GM19239 (cell line): Measurements from ENCODE around the gene INTS14.
A peak's percentile ranks its signal among the peaks of the same experiment; 100 is the strongest.

Source experiments
- DNase-seq: peaks from one replicate; pipeline ENCODE4 v3.0.0; 2011; ENCODE audit warnings: low spot score; ENCODE audit not compliant: insufficient read length
- FAIRE-seq: peaks from 2 replicates; lab custom pipeline; 2011; peaks lifted over from hg19 to GRCh38; lab: Jason Lieb, UNC

Gene INTS14

GRCh38 chr15:65610871-65611718 is at the start of gene INTS14:
Gene INTS14, minus strand, starts transcription at chr15:65611131. Its CDS starts 3,751 bp downstream, at chr15:65607380.
- FAIRE-seq: peak; percentile 93
- DNase-seq: peak; percentile 91

- FAIRE-seq (peak; percentile 57), DNase-seq (no peak)
These were observed 48.6 kb upstream of the INTS14 start for GRCh38 chr15:65659502-65660052.

GRCh38 chr15:65655457-65655856 is 44.5 kb upstream of the INTS14 start:
- FAIRE-seq (no peak), DNase-seq (no peak)

- FAIRE-seq (no peak), DNase-seq (no peak)
These were observed 44.1 kb upstream of the INTS14 start for GRCh38 chr15:65655026-65655425.

- DNase-seq (no peak), FAIRE-seq (no peak)
These were observed 43.0 kb upstream of the INTS14 start for GRCh38 chr15:65653801-65654521.

- FAIRE-seq: no peak
- DNase-seq: no peak
These were observed 42.4 kb upstream of the INTS14 start for GRCh38 chr15:65653341-65653740.

- no peak for DNase-seq
- no peak for FAIRE-seq
These were observed 41.2 kb upstream of the INTS14 start for GRCh38 chr15:65651831-65652749.

- FAIRE-seq (no peak), DNase-seq (no peak)
These were observed 40.1 kb upstream of the INTS14 start for GRCh38 chr15:65651042-65651322.

GRCh38 chr15:65650312-65651041 is 39.5 kb upstream of the INTS14 start:
- DNase-seq (no peak), FAIRE-seq (peak; percentile 14)

GRCh38 chr15:65646486-65646885 is 35.6 kb upstream of the INTS14 start:
- FAIRE-seq: no peak
- no peak for DNase-seq

GRCh38 chr15:65645392-65645791 is 34.5 kb upstream of the INTS14 start:
- FAIRE-seq (no peak), DNase-seq (no peak)

GRCh38 chr15:65644282-65644681 is 33.4 kb upstream of the INTS14 start:
- no peak for FAIRE-seq

GRCh38 chr15:65642594-65642993 is 31.7 kb upstream of the INTS14 start:
- DNase-seq: no peak
- FAIRE-seq: no peak

More at GRCh38 chr15:65644282-65644681, 33.4 kb upstream of the INTS14 start:
- no peak for DNase-seq

GRCh38 chr15:65641768-65642475 is 31.0 kb upstream of the INTS14 start:
- FAIRE-seq (no peak), DNase-seq (no peak)

- no peak for FAIRE-seq
- no peak for DNase-seq
These were observed 28.6 kb upstream of the INTS14 start for GRCh38 chr15:65639509-65639908.

GRCh38 chr15:65638681-65639089 is 27.8 kb upstream of the INTS14 start:
- FAIRE-seq (peak; percentile 87), DNase-seq (peak; percentile 40)

- no peak for FAIRE-seq
- DNase-seq: no peak
These were observed 27.2 kb upstream of the INTS14 start for GRCh38 chr15:65638109-65638508.

- DNase-seq (no peak), FAIRE-seq (no peak)
These were observed 23.4 kb upstream of the INTS14 start for GRCh38 chr15:65634356-65634755.

- DNase-seq (no peak), FAIRE-seq (no peak)
These were observed 22.8 kb upstream of the INTS14 start for GRCh38 chr15:65633752-65634151.
